Vagina (tissue), 2 donors: ENCODE data around the gene NPHS2.

Experiments used
- POLR2A ChIP-seq, 2 donors: fragments of 450-650 bp; IDR thresholded peaks; one replicate each; pipeline ENCODE4 v1.6.1; 2017; ENCODE audit warnings: antibody characterized with exemption in 2 of 2, mild to moderate bottlenecking in 2 of 2, moderate library complexity in 2 of 2
- POLR2AphosphoS5 ChIP-seq, 2 donors: sonication (generic); formaldehyde crosslinking; IDR thresholded peaks; one replicate each; pipeline ENCODE4 v1.9.0; 2017; ENCODE audit warnings: antibody characterized with exemption in 2 of 2, mild to moderate bottlenecking in 2 of 2, low read depth in 1 of 2; ENCODE audit not compliant: insufficient read depth in 1 of 2
- TF ChIP-seq, protein P1 (sequence below), 3 experiments: fragments of 450-650 bp in 2 of 3; fragments of 200-600 bp in 1 of 3; sonication (generic) in 1 of 3; IDR thresholded peaks; one replicate each; pipeline ENCODE4 v1.5.1; 2017 to 2019; ENCODE audit warnings: antibody characterized with exemption in 3 of 3, mild to moderate bottlenecking in 2 of 3, moderate library complexity in 2 of 3

DNA sequence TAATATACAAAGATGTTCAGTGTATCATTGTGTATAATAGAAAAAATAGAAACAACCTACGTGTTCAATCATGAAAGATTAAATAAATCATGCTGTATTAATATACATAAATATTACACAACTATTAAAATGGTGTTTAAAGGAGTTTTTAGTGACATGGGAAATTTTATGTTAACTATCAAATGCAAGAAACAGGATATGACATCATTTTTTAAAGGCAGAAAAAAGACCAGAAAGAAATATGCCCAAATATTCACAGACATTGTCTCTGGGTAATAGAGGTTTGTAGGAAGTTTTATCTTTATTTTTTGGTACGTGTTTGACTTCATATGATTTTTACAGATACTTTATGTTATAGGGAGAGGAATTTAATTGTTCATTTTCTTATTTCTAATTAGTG is 34.0 kb downstream of the NPHS2 start:
- TF ChIP-seq, protein P1, sequence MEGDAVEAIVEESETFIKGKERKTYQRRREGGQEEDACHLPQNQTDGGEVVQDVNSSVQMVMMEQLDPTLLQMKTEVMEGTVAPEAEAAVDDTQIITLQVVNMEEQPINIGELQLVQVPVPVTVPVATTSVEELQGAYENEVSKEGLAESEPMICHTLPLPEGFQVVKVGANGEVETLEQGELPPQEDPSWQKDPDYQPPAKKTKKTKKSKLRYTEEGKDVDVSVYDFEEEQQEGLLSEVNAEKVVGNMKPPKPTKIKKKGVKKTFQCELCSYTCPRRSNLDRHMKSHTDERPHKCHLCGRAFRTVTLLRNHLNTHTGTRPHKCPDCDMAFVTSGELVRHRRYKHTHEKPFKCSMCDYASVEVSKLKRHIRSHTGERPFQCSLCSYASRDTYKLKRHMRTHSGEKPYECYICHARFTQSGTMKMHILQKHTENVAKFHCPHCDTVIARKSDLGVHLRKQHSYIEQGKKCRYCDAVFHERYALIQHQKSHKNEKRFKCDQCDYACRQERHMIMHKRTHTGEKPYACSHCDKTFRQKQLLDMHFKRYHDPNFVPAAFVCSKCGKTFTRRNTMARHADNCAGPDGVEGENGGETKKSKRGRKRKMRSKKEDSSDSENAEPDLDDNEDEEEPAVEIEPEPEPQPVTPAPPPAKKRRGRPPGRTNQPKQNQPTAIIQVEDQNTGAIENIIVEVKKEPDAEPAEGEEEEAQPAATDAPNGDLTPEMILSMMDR (IDR thresholded peaks at IDR 0.05), result no peak
- TF ChIP-seq POLR2AphosphoS5 (IDR thresholded peaks at IDR 0.05; ENCODE audit: insufficient read depth in 1 of 2, low read depth in 1 of 2) (no peak), POLR2A (IDR thresholded peaks at IDR 0.05) (no peak)
